GM12865 (cell line): Measurements from ENCODE around the gene TTLL4.

ENCODE experiments used
- DNase-seq: peaks from one replicate; pipeline ENCODE4 v3.0.0; 2010; ENCODE audit warnings: low read depth
- H3K4me3 ChIP-seq: 2 replicates; pipeline ENCODE4 v1.5.1; 2011; ENCODE audit warnings: mild to moderate bottlenecking, low read depth, low read length, control low read depth
- TF ChIP-seq, protein P1 (sequence below): IDR thresholded peaks from 2 replicates; pipeline ENCODE4 v1.5.1; 2011; ENCODE audit warnings: low read length, control low read depth, low read depth, inconsistent platforms; ENCODE audit not compliant: insufficient read depth; ENCODE audit errors: missing control alignments

TTLL4 gene

DNA sequence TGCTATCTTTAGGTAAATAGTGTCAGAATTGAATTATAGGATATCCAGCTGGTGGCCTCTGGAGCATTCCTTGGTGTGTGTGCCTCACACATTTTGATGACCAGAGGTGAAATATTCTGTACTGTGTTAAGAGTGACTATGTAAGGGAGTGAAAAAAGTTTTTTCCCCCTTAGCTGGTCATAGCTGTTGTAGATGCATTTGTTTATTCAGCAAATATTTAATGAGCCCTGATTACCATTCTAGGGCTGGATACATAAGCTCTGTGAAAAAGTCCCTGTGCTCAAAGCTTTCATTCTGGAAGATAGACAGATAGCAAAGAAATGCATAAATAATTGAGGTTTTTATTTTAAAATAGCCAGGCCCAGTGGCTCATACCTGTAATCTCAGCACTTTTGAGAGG is 10.9 kb downstream of the TTLL4 start:
- TF ChIP-seq, protein P1, sequence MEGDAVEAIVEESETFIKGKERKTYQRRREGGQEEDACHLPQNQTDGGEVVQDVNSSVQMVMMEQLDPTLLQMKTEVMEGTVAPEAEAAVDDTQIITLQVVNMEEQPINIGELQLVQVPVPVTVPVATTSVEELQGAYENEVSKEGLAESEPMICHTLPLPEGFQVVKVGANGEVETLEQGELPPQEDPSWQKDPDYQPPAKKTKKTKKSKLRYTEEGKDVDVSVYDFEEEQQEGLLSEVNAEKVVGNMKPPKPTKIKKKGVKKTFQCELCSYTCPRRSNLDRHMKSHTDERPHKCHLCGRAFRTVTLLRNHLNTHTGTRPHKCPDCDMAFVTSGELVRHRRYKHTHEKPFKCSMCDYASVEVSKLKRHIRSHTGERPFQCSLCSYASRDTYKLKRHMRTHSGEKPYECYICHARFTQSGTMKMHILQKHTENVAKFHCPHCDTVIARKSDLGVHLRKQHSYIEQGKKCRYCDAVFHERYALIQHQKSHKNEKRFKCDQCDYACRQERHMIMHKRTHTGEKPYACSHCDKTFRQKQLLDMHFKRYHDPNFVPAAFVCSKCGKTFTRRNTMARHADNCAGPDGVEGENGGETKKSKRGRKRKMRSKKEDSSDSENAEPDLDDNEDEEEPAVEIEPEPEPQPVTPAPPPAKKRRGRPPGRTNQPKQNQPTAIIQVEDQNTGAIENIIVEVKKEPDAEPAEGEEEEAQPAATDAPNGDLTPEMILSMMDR: no peak
- no peak for DNase-seq
- no peak overlapping the region for H3K4me3 ChIP-seq

DNA sequence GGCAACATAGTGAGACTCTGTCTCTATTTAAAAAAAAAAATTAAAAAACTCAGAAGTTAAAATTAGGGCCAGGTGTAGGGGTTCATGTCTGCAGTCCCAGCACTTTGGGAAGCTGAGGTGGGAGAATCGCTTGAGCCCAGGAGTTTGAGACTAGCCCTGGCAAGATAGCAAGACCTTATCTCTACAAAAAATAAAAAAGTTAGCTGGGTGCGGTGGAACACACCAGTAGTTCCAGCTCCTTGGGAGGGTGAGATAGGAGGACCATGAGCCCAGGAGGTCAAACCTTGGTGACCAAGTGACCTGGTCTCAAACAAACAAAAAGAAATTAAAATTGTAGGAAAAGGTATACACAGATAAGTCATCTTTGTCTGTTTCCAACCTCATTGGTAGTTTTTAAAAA is 11.3 kb downstream of the TTLL4 start:
- DNase-seq: no peak
- TF ChIP-seq, protein P1: no peak
- H3K4me3 ChIP-seq: no peak overlapping the region

DNA sequence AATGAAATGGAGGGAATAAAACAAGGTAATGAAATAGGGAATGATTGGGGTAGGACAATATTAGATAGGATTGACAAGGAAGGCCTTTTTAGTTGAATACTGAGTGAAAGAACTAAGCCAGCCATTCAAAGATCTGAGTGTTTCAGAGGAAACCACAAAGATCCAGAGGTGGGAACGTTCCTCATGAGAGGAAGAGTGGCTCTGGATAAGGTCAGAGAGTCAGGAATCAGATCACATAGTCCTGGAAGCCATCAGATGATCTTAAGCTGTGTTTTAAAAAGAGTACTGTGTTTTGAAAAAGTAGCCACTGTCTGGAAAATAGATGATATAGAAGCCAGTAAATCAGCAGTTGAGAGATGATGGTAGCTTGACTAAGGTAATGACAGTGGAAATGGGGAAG is 11.8 kb downstream of the TTLL4 start:
- H3K4me3 ChIP-seq: no peak overlapping the region
- TF ChIP-seq, protein P1: no peak
- DNase-seq: no peak

DNA sequence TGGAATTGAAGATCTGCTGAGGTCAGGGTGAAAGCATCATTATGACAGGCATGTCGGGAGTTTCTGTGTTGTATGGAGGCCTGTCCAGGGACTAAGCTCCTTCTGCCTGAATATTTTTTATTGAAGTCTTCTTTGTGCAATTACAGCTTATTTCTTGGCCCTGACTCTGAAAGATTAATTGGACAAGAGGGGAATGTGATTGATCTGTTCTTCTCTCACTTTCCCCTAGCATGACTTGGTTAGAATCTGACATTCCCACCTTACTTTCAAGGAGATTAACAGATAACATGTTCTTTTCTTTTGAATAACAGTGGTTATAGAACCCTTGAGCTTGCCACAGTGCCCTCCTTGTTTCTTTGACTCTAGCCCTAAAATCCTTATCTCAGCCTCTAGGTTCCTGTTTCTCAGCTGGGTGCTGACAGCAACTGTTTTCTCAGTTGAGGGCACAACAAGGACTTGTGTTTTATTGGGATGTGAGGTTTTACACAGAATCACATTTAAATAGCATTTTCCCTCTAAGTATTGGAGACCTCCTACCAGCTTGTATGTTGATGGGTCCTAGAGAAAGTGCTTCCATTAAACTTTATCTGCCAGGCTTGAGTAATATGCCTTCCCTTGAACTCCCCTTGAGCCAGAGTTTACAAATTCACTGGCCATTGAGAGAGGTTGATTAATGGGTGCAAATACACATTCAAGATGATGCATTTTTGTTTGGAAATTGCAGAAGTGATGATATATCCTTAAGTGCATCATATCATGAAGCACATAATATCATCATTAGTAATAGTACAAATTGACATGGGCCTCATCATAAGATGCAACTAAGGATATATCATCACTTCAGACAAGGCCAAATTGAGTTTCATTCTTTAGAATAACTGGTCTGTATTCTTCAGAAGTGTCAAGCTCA is 12.5 kb downstream of the TTLL4 start:
- TF ChIP-seq, protein P1: no peak
- DNase-seq: no peak
- no peak overlapping the region for H3K4me3 ChIP-seq

DNA sequence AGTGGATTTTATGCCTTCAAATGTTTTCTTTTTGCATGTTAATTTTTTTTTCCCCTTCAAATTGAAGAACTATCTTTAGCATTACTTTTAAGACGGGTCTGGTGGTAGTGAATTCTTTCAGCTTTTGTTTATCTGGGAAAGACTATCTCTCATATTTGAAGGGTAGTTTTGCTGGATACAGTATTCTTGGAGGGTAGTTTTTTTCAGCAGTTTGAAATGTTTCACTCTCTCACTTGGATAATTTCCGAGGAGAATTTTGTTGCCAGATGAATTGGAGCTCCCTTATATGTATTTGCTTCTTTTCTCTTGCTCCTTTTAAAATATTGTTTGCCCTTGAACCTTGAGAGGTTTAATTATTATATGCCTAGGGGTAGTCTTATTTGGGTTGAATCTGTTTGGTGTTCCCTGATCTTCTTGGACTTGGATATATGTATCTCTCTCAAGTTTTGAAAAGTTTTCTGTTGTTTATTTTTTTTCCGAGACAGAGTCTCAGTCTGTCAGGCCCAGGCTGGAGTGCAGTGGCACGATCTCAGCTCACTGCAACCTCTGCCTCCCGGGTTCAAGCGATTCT is 15.5 kb downstream of the TTLL4 start:
- TF ChIP-seq, protein P1: no peak
- no peak overlapping the region for H3K4me3 ChIP-seq
- DNase-seq: no peak

DNA sequence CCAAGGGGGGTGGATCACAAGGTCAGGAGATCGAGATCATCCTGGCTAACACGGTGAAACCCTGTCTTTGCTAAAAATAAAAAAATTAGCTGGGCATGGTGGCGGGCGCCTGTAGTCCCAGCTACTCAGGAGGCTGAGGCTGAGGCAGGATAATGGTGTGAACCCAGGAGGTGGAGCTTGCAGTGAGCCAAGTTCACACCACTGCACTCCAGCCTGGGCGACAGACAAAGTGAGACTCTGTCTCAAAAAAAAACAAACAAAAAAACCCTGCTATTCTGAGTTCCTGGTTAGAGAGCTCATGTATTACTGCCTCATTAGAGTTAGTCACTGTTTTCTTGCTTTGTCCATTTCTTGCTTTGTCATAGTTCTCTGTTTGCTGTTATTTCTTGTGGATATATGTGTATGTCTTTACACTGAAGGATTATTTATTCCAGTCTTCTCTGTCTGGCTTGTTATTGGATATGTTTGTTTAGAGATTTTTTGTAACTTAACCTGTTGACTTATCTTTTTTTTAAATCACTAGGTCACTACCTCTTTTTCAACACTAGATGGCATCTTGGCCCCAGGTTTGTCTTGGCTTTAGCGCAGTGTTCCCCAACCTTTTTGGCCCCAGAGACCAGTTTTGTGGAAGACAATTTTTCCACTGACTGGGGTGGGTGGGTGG is 17.0 kb downstream of the TTLL4 start:
- no peak overlapping the region for H3K4me3 ChIP-seq
- TF ChIP-seq, protein P1: peak; percentile 37
- DNase-seq: peak; percentile 45
